Prostate gland (tissue), 2 donors: ENCODE measurements around the gene CASP3. TPM values are rescaled to one million over a fixed set of nuclear protein-coding genes. Genes with fewer than 3 reads are reported as not detected.

Experiments
- DNase-seq: peaks from one replicate; pipeline ENCODE4 v3.0.0-alpha.2; 2019; ENCODE audit warnings: low spot score
- H3K27ac ChIP-seq, 2 donors: fragments of 200-600 bp; sonication (generic); 2 replicates each; pipeline ENCODE4 v1.5.1; 2017 to 2019
- H3K27me3 ChIP-seq: fragments of 200-600 bp; sonication (generic); replicated peaks from 2 replicates; pipeline ENCODE4 v1.5.1; 2019; ENCODE audit not compliant: insufficient read depth
- H3K36me3 ChIP-seq, 2 donors: fragments of 200-600 bp; sonication (generic); 1 replicate in 1 of 2; 2 replicates in 1 of 2; pipeline versions ENCODE4 v1.5.1 to v1.8.1; 2017 to 2019
- H3K4me1 ChIP-seq: fragments of 200-600 bp; sonication (generic); replicated peaks from 2 replicates; pipeline ENCODE4 v1.5.1; 2019
- H3K4me3 ChIP-seq, 2 donors: fragments of 200-600 bp; sonication (generic); 2 replicates each; pipeline ENCODE4 v1.5.1; 2017 to 2019
- H3K9me3 ChIP-seq: fragments of 200-600 bp; sonication (generic); 2 replicates; pipeline ENCODE4 v1.5.1; 2017
- POLR2A ChIP-seq: fragments of 450-650 bp; IDR thresholded peaks from one replicate; pipeline ENCODE4 v1.6.1; 2016; ENCODE audit warnings: antibody characterized with exemption, mild to moderate bottlenecking
- POLR2AphosphoS5 ChIP-seq: sonication (generic); formaldehyde crosslinking; IDR thresholded peaks from one replicate; pipeline ENCODE4 v1.6.1; 2017; ENCODE audit warnings: antibody characterized with exemption
- whole genome bisulfite sequencing: methylation state at CpG from one replicate; pipeline ENCODE4 v1.1.5; 2018; 5-methylcytosine and 5-hydroxymethylcytosine counted together
- intact Hi-C: fragments of 100-400 bp; cut with DNase I; formaldehyde crosslinking; loops from one replicate; pipeline ENCODE4 v1.14.2; 2022
- total RNA-seq, 2 donors: library from RNA; depleted of rRNA; stranded (reverse); fragments of >200 nt; gene quantifications; one replicate each; pipeline ENCODE4 v1.1.0, GENCODE V29; 2016
- TF ChIP-seq, protein P1 (sequence below), 4 experiments: fragments of 200-600 bp in 2 of 4; fragments of 450-650 bp in 2 of 4; sonication (generic) in 2 of 4; IDR thresholded peaks; 1 replicate in 3 of 4; 2 replicates in 1 of 4; pipeline ENCODE4 v1.5.1; 2016 to 2019; ENCODE audit warnings: antibody characterized with exemption in 4 of 4, mild to moderate bottlenecking in 2 of 4, moderate library complexity in 2 of 4

The CASP3 gene
- total RNA-seq, 2 donors from 2014 or later = 13.3 to 13.8 TPM

DNA sequence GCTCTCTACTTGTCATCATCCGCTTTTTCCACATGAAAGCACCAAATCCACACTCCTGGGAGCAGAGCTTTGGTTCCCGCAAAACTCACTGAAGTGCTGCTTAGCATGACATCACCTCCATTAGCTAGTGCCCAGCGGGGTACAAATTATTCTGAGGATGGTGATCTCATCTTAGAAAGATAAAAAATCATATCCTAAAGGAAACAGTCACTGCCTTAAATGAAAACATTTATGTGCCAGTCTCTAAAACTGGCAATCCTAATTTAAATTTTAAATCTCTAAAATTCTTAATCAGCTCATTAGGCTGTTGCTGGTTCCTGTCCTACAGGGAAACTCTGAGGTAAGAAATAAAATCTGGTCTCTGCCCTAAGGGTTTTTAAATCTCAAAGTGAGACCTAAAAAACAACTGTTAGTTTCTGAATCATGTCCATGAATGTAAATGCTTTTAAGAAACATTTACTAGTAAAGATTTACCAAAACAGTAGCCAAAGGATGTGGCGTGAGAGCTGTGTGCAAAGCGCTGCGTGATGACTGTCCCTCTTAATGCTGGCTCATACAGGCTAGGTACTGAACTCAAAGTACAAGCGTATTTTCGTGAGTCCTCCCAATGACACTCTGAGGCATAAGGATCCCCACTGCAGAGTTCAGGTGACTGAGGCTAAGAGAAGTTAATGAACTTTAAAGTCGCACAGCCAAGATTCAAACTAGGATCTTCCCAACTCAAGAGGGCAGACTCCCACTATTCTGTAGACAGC lies 4.5 kb downstream of the CASP3 start:
- WGBS = 84% methylated on average over 9 of the region's 9 CpGs
- intact Hi-C loops = loop anchor here (5.0 to 10.0 kb wide), 3 partner anchors 88 to 360 kb away; partner anchors contain the start of genes CENPU and IRF2

DNA sequence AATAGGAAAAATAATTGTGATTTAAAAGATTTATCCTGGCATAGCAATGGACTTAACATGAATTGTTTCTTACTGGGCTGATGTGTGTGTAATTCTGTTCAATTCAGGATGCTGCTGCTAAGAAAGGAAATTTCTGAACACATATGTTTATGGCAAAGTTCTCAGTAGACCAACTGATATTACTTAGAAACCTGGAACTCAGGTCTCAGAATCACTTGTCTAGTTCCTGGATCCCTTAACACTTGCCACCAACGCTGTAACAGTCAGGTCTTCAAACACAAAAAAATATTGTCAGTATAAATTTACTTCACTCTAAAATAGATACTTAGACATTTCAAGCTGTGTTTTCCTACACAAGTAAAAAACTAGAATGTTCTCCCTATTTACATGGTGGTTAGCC lies 5.5 kb downstream of the CASP3 start:
- intact Hi-C loops = loop anchor here (10.0 kb wide), 2 partner anchors 169 to 359 kb away; partner anchors contain the start of gene IRF2
- TF ChIP-seq POLR2A = no peak
- TF ChIP-seq, protein P1, sequence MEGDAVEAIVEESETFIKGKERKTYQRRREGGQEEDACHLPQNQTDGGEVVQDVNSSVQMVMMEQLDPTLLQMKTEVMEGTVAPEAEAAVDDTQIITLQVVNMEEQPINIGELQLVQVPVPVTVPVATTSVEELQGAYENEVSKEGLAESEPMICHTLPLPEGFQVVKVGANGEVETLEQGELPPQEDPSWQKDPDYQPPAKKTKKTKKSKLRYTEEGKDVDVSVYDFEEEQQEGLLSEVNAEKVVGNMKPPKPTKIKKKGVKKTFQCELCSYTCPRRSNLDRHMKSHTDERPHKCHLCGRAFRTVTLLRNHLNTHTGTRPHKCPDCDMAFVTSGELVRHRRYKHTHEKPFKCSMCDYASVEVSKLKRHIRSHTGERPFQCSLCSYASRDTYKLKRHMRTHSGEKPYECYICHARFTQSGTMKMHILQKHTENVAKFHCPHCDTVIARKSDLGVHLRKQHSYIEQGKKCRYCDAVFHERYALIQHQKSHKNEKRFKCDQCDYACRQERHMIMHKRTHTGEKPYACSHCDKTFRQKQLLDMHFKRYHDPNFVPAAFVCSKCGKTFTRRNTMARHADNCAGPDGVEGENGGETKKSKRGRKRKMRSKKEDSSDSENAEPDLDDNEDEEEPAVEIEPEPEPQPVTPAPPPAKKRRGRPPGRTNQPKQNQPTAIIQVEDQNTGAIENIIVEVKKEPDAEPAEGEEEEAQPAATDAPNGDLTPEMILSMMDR (IDR thresholded peaks at IDR 0.05) = no peak
- no peak for TF ChIP-seq POLR2AphosphoS5
- Histone ChIP-seq H3K36me3 (no peaks in the 10 kb centered on the region), H3K27me3 (no peaks in the 10 kb centered on the region), H3K4me1 (peaks cover 14% of the 10 kb centered on the region), H3K9me3 (no peaks in the 10 kb centered on the region), H3K27ac (no peak overlapping the region), H3K4me3 (no peak overlapping the region)
- 81% methylated on average over 1 of the region's 1 CpG for WGBS
- DNase-seq = no peak

More for the DNA sequence above, 4.5 kb downstream of the CASP3 start:
- no peak overlapping the region for H3K4me3 ChIP-seq
- peaks cover 14% of the 10 kb centered on the region for H3K4me1 ChIP-seq
- H3K27me3 ChIP-seq = no peaks in the 10 kb centered on the region
- DNase-seq = no peak
- TF ChIP-seq POLR2A = no peak
- TF ChIP-seq, protein P1 (IDR thresholded peaks at IDR 0.05) = no peak
- no peak for TF ChIP-seq POLR2AphosphoS5
- no peaks in the 10 kb centered on the region for H3K36me3 ChIP-seq
- no peaks in the 10 kb centered on the region for H3K9me3 ChIP-seq
- no peak overlapping the region for H3K27ac ChIP-seq

DNA sequence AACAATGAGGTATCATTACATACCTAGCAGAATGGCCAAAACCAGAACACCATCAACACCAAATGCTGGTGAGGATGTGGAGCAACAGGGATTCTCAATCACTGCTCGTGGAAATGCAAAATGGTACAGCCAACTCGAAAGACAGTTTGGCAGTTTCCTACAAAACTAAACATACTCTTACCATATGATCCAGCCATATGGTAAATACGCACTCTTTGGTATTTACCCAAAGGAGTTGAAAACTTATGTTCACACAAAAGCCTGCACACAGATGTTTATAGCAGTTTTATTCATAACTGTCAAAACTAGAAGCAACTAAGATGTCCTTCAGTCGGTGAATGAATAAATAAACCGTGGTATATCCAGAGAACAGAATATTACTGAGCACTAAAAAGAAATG lies 7.8 kb downstream of the CASP3 start:
- TF ChIP-seq POLR2A (no peak), POLR2AphosphoS5 (no peak)
- TF ChIP-seq, protein P1 (IDR thresholded peaks at IDR 0.05) = no peak
- H3K27me3 ChIP-seq = no peaks in the 10 kb centered on the region
- H3K9me3 ChIP-seq = no peaks in the 10 kb centered on the region
- intact Hi-C loops = loop anchor here (10.0 kb wide), 2 partner anchors 167 to 357 kb away; partner anchors contain the start of gene IRF2
- no peak overlapping the region for H3K4me3 ChIP-seq
- no peaks in the 10 kb centered on the region for H3K36me3 ChIP-seq
- WGBS = 94% methylated on average over 5 of the region's 5 CpGs
- H3K27ac ChIP-seq = no peak overlapping the region
- no peak for DNase-seq
- no peaks in the 10 kb centered on the region for H3K4me1 ChIP-seq

DNA sequence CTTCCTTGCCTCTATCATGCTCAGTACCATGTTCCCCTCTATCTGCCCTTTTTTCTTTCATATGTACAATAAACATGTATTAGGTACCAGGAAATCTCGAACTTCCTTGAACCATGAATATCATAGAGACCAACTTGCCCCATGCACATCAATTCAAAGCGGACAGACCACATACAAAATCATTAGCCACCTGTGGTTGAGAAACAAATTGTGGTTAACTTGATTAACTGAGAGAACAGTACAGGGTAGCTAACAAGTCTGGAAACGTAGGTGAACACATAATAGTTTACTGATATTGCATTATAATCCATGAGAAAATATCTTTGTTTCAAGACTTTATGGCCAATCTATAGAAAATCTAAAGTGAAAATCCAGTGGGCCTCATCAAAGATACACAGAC lies 8.2 kb downstream of the CASP3 start:
- WGBS = 91% methylated on average over 3 of the region's 3 CpGs
- Histone ChIP-seq H3K9me3 (no peaks in the 10 kb centered on the region), H3K4me3 (no peak overlapping the region), H3K4me1 (no peaks in the 10 kb centered on the region), H3K36me3 (no peaks in the 10 kb centered on the region), H3K27me3 (no peaks in the 10 kb centered on the region), H3K27ac (no peak overlapping the region)
- no peak for DNase-seq
- TF ChIP-seq POLR2A = no peak
- TF ChIP-seq, protein P1 (IDR thresholded peaks at IDR 0.05) = no peak
- TF ChIP-seq POLR2AphosphoS5 = no peak
- intact Hi-C loops = loop anchor here (10.0 kb wide), 2 partner anchors 166 to 356 kb away; partner anchors contain the start of gene IRF2

DNA sequence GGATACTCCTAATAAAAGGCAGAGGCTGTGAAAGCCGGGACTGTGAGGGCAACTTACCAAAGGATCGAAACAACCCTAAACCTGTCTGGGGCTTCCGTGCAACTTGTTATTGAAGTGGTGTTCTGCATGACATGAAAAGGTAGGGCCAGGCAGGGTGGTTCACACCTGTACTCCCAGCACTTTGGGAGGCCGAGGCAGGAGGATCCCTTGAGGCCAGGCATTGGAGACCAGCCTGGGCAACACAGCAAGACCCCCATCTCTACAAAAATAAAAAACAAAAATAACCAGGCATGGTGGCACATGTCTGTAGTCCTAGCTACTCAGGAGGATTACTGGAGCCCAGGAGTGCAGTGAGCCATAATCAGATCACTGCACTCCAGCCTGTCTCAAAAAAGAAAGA lies 12.3 kb downstream of the CASP3 start:
- no peaks in the 10 kb centered on the region for H3K27me3 ChIP-seq
- intact Hi-C loops = no loop called here
- H3K4me3 ChIP-seq = no peak overlapping the region
- no peak overlapping the region for H3K27ac ChIP-seq
- no peaks in the 10 kb centered on the region for H3K9me3 ChIP-seq
- no peak for DNase-seq
- TF ChIP-seq POLR2A (no peak), POLR2AphosphoS5 (no peak)
- TF ChIP-seq, protein P1 (IDR thresholded peaks at IDR 0.05) = no peak
- 78% methylated on average over 4 of the region's 4 CpGs for WGBS
- H3K4me1 ChIP-seq = no peaks in the 10 kb centered on the region
- no peaks in the 10 kb centered on the region for H3K36me3 ChIP-seq
